Effector memory CD8-positive, alpha-beta T cell (primary cell): ENCODE results near the gene SPG7.
"Not testable (repeated sequence)": the region's sequence is repeated elsewhere in the genome, so short reads cannot be mapped to it uniquely, and the experiment has no call there.

Experiments
- ATAC-seq: fragments of 150-1000 bp; cut with Tn5 transposase; replicated peaks from 2 replicates; pipeline ENCODE4 v1.10.0; 2021; ENCODE audit warnings: mild to moderate bottlenecking, moderate library complexity
- DNase-seq, 3 experiments: peaks; one replicate each; pipeline ENCODE4 v3.0.0; 2021
- H3K27ac Mint-ChIP-seq, 2 donors: one replicate each; pipeline ENCODE4 v1.8.0; 2022; ENCODE audit warnings: mild to moderate bottlenecking in 2 of 2, mixed read lengths in 2 of 2, moderate library complexity in 2 of 2
- H3K27me3 Mint-ChIP-seq, 2 donors: one replicate each; pipeline ENCODE4 v1.8.0; 2022; ENCODE audit warnings: mixed read lengths in 2 of 2
- H3K36me3 Mint-ChIP-seq: one replicate; pipeline ENCODE4 v1.8.0; 2022; ENCODE audit warnings: mild to moderate bottlenecking, moderate library complexity, mixed read lengths; ENCODE audit not compliant: insufficient read depth
- H3K4me1 Mint-ChIP-seq, 2 donors: one replicate each; pipeline ENCODE4 v1.8.0; 2022; ENCODE audit warnings: low read depth in 2 of 2, mixed read lengths in 2 of 2
- H3K4me3 Mint-ChIP-seq, 2 donors: one replicate each; pipeline ENCODE4 v1.8.0; 2022; ENCODE audit warnings: mild to moderate bottlenecking in 2 of 2, mixed read lengths in 2 of 2, moderate library complexity in 2 of 2
- H3K9me3 Mint-ChIP-seq, 2 donors: one replicate each; pipeline ENCODE4 v1.8.0; 2022; ENCODE audit warnings: mixed read lengths in 2 of 2

Gene SPG7

DNA sequence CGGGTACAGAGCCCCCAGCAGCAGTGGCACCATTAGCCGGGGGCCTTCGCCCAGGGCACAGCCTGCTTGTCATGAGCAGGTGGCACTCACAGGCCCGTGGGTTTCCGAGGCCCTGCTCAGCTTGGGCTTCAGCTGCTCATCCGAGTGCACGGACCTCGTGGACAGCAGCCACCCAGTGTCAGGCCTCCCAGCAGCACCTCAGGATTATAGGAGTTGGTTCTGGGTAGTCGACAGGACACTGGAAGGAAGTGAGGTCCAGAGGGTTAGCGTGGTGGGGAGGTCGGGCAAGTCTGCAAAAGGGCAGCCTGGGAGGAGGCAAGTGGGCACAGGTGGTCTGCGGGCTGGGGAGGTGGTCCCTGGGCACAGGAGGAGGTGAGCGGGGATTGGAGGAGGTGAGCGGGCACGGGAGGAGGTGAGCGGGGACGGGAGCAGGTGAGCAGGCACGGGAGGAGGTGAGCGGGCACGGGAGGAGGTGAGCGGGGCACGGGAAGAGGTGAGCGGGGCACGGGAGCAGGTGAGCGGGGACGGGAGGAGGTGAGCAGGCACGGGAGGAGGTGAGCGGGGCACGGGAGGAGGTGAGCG is 62.2 kb downstream of the SPG7 start:
- Mint-ChIP-seq H3K4me3 (no peak overlapping the region), H3K27ac (no peak overlapping the region), H3K27me3 (peaks cover 16 to 30% of the 10 kb centered on the region in 2 donors), H3K9me3 (no peaks in the 10 kb centered on the region), H3K36me3 (peaks cover 6% of the 10 kb centered on the region), H3K4me1 (peaks cover 10 to 17% of the 10 kb centered on the region in 2 donors)
- no peak for DNase-seq
- ATAC-seq = no peak

DNA sequence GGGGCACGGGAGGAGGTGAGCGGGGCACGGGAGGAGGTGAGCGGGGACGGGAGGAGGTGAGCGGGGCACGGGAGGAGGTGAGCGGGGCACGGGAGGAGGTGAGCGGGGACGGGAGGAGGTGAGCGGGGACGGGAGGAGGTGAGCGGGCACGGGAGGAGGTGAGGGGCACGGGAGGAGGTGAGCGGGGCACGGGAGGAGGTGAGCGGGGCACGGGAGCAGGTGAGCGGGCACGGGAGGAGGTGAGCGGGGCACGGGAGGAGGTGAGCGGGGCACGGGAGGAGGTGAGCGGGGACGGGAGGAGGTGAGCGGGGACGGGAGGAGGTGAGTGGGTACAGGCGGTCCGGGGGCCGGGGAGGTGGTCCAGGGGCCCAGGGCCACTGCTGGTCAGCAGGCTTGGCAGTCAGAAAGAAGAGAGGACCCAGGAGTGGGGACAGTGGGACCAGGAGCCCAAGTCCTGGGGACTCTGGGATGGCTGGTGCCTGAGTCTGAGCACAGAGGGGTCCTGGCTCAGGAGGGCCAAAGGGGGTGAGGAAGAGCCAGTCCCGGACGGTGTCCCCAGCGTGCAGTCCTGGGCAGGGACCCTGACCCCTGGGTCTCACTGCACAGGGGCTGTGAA is 62.9 kb downstream of the SPG7 start:
- H3K4me3 Mint-ChIP-seq, H3K36me3 Mint-ChIP-seq, ATAC-seq, H3K27ac Mint-ChIP-seq, H3K9me3 Mint-ChIP-seq, DNase-seq: not testable (repeated sequence)
- Mint-ChIP-seq H3K4me1 (peaks cover 3 to 11% of the 10 kb centered on the region in 2 donors), H3K27me3 (peaks cover 16 to 30% of the 10 kb centered on the region in 2 donors)

DNA sequence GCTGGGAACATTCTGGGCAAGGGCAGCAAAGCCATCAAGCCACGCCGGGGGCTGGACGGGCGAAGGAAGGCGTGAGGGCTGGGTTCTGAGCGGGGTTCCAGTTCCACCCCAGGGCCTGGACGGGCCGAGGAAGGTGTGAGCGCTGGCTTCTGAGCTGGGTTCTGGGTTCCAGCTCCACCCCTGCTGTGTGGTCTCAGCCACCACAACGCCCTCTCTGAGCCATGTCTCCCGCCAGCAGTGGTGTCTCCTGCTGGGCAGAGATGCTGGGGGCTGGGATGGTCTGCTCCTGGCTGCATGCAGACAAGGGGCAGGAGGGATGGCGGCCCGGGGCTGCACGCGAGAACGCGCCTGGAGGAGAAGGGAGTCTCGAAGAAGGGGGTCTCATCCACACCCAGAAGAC is 63.4 kb downstream of the SPG7 start:
- H3K4me3 Mint-ChIP-seq = no peak overlapping the region
- H3K4me1 Mint-ChIP-seq = peaks cover 0 to 6% of the 10 kb centered on the region in 2 donors
- H3K27ac Mint-ChIP-seq = no peak overlapping the region
- H3K27me3 Mint-ChIP-seq = peaks cover 16 to 30% of the 10 kb centered on the region in 2 donors
- no peaks in the 10 kb centered on the region for H3K9me3 Mint-ChIP-seq
- ATAC-seq (no peak), DNase-seq (no peak)
- peaks cover 3% of the 10 kb centered on the region for H3K36me3 Mint-ChIP-seq

DNA sequence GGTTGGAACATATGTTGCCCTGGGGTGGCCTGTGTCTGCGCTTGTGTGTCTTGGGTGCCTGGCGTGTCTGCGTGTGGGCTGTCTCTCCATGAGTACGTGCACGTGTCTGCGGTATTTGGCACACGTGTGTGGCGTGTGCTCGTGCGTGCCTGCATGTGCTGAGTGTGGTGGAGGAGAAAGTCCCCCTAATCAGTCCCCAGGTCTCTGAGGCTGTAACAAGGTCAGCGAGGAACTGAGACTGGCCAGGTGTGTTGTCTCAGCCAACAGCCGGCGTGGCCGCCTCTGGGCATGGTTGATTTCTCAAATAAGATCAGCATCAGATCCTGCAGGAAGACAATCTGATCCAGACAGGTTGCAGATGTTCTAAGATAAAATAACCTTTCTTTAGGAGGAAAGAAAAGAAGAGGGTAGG is 63.9 kb downstream of the SPG7 start:
- Mint-ChIP-seq H3K27me3 (peaks cover 16 to 30% of the 10 kb centered on the region in 2 donors), H3K9me3 (no peaks in the 10 kb centered on the region), H3K36me3 (peaks cover 3% of the 10 kb centered on the region), H3K4me1 (peaks cover 0 to 6% of the 10 kb centered on the region in 2 donors), H3K27ac (no peak overlapping the region), H3K4me3 (no peak overlapping the region)
- no peak for ATAC-seq
- no peak for DNase-seq

GRCh38 chr16:89572485-89573205 is 64.4 kb downstream of the SPG7 start:
- Mint-ChIP-seq H3K27ac (no peak overlapping the region), H3K4me3 (peak overlapping the region in 1 of 2 donors; percentile 37), H3K27me3 (peaks cover 16 to 30% of the 10 kb centered on the region in 2 donors), H3K4me1 (peaks cover 0 to 6% of the 10 kb centered on the region in 2 donors), H3K9me3 (no peaks in the 10 kb centered on the region), H3K36me3 (peaks cover 3% of the 10 kb centered on the region)
- no peak for ATAC-seq
- DNase-seq = no peak

DNA sequence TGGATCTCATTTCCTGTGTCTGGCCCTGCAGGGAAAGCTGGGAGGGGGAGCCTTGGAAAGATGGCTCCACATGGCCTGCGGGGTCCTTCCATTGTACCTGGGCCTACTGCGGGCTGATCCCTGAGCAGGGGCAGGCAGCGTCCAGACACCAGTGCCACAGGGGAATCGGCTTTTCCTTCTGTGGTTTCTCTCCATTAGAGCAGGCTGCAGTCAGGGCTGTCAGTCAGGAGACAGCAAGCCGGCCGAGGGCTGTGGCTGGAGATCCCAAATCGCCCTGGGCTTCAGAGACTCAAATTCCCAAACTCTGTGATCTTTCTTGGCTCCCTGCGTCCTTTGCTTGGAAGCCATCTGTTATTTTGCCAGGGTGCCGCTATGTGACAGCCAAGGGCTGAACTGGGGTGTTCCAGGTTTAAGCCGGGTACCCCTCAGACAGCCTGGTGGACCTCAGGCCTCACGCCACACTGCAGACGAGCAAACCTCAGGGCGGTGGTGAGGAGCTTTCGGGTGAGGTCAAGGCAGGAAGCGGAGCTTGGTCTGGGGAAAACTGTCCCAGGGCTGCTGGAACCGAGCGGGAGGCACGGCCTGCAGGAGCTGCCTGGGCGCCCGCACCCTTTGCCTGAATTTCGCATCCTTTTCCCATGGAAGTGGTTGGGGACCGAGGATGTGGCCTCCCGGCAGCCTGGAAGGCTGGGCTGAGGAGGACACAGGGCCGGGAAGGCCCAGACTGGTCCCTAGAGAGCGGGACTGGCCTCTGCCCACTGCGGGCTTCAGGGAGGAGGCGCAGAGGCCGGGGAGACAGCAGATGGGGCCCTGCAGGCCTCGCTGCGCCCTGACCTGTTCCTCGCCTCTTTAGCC is 65.8 kb downstream of the SPG7 start:
- ATAC-seq = no peak
- Mint-ChIP-seq H3K4me1 (peaks cover 0 to 6% of the 10 kb centered on the region in 2 donors), H3K9me3 (no peaks in the 10 kb centered on the region), H3K36me3 (no peaks in the 10 kb centered on the region), H3K27me3 (peaks cover 16 to 30% of the 10 kb centered on the region in 2 donors), H3K4me3 (peak overlapping the region; percentile 48 to 50), H3K27ac (no peak overlapping the region)
- DNase-seq = no peak

DNA sequence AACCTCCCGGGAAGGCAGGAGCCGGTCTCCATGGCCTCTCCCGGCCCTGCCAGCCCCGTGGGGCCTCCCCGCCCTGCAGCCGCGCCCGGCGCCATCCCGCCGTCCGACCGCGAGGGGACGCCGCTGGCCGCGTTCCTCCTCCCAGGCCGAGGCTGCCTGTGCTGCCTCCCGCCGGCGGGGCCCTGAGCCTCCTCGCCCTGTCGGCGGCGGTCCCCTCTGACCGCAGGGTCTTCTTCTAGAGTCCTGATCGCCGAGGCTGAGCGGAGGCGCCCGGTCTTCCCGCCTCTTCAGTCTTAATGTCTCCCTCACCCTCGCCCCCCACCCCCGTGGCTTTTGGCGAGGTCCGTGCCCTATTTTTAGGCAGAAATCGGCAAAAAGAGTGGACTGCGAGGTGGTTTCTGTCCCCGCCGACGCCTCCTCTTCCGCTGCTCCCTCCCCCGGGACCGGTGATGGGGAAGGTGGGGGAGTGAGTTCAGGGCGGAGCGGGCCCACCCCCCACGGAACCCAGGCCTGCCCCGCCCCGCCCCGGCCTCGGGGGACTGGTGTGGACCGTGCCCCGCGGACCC is 66.6 kb downstream of the SPG7 start:
- Mint-ChIP-seq H3K4me1 (peaks cover 0 to 6% of the 10 kb centered on the region in 2 donors), H3K27me3 (peaks cover 16 to 30% of the 10 kb centered on the region in 2 donors), H3K36me3 (no peaks in the 10 kb centered on the region), H3K9me3 (no peaks in the 10 kb centered on the region), H3K27ac (no peak overlapping the region), H3K4me3 (peak overlapping the region; percentile 72 to 74)
- ATAC-seq (peak; percentile 77), DNase-seq (peak; percentile 44 to 57 (median 48))

DNA sequence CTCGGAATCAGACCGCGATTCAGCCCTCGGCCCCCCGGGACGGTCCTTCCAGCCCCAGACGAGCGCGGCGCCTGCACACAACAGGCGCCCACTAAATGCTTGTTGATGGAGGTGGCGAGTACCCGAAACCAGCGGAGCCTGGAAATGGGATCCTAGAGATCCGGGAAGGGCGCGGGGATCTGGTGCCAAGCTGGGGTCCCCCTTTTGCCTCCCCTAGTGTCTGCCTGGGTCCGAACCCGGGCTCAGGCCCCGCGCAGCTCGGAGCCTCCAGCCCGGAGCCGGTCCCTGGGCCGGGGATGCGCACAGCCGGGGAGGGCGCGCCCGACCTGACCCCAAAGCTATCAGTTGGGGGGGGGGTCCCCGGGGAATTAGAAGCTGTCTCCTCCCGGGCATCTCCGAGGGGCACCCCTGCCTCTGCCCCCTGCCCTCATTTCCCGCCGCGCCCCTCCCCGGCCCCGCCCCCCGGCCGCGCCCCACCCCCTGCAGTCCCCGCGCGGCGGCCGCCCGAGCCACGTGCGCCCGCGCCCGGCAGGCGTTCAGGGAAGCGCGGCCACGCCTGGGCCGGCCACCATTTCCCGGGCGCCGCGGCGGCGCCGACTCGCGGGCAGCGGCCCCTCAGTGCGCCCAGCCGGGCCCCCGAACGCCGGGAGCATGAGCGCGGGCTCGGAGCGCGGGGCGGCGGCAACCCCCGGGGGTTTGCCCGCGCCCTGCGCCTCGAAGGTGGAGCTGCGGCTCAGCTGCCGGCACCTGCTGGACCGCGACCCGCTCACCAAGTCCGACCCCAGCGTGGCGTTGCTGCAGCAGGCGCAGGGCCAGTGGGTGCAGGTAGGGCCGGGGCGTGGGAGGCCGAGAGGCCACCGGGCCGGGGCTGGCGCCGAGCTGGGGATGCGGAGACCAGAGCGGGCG is 67.3 kb downstream of the SPG7 start, which contains the start of gene CPNE7:
TSS of gene CPNE7 (plus strand) at position 512 of the 906 bp plus-strand sequence. CDS start at position 652, 140 bp downstream.
- H3K27ac Mint-ChIP-seq = no peak within 1 kb of the TSS
- DNase-seq (no peak), ATAC-seq (peak; percentile 54)
- H3K9me3 Mint-ChIP-seq = no peaks in the 10 kb centered on the region
- H3K27me3 Mint-ChIP-seq = peaks cover 16 to 24% of the 10 kb centered on the region in 2 donors
- H3K36me3 Mint-ChIP-seq = no peaks in the 10 kb centered on the region
- H3K4me3 Mint-ChIP-seq = peak within 1 kb of the TSS; percentile 72 to 74
- peaks cover 0 to 6% of the 10 kb centered on the region in 2 donors for H3K4me1 Mint-ChIP-seq

GRCh38 chr16:89576153-89577054 is 68.2 kb downstream of the SPG7 start:
- Mint-ChIP-seq H3K4me3 (peak overlapping the region in 1 of 2 donors; percentile 19), H3K27ac (no peak overlapping the region), H3K4me1 (peaks cover 0 to 6% of the 10 kb centered on the region in 2 donors), H3K27me3 (peaks cover 16 to 24% of the 10 kb centered on the region in 2 donors), H3K9me3 (no peaks in the 10 kb centered on the region), H3K36me3 (no peaks in the 10 kb centered on the region)
- ATAC-seq (no peak), DNase-seq (no peak)

DNA sequence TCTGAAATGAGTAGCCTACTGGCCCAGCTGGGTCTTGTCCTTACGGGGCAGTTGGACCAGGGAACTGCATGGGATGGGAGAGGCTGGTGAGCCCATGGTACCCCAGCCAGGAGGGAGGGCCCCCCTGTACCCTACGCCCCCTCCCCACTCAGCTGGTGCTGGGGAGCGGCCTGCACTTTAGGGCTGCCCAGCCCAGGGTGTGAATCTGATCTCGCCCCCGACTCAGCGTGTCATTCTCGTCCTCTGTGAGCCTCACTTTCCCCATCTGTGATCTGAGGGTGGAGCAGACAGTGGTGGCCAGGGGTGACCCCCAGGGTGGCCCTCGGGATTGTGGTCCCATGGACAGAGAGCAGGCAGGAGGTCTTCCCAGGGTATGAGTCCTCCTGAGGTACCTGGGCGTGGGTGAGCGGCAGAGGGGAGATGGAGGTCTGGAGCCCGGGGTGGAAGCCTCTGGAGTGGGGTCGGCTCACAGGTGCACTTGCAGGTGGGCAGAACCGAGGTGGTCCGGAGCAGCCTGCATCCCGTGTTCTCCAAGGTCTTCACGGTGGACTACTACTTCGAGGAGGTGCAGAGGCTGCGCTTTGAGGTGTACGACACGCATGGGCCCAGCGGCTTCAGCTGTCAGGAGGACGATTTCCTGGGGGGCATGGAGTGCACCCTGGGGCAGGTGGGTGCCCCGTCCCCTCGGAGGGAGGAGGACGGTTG is 69.0 kb downstream of the SPG7 start:
- DNase-seq (no peak), ATAC-seq (no peak)
- Mint-ChIP-seq H3K4me1 (peaks cover 0 to under 1% of the 10 kb centered on the region in 2 donors), H3K4me3 (peak overlapping the region in 1 of 2 donors; percentile 19), H3K36me3 (no peaks in the 10 kb centered on the region), H3K27me3 (peaks cover 16 to 21% of the 10 kb centered on the region in 2 donors), H3K27ac (no peak overlapping the region), H3K9me3 (no peaks in the 10 kb centered on the region)

GRCh38 chr16:89579351-89579750 is 71.1 kb downstream of the SPG7 start:
- ATAC-seq = no peak
- Mint-ChIP-seq H3K4me1 (no peaks in the 10 kb centered on the region), H3K9me3 (no peaks in the 10 kb centered on the region), H3K4me3 (no peak overlapping the region), H3K36me3 (no peaks in the 10 kb centered on the region), H3K27me3 (no peaks in the 10 kb centered on the region), H3K27ac (no peak overlapping the region)
- no peak for DNase-seq
